Activated T-helper 9 cell treated with anti-CD3 and anti-CD28 coated beads, Interleukin-2, amount 50 U/mL, for 16 hours (primary cell): Measurements from ENCODE around the gene HIPK3.
A peak's percentile ranks its signal among the peaks of the same experiment; 100 is the strongest.
"Not testable (repeated sequence)": the region's sequence is repeated elsewhere in the genome, so short reads cannot be mapped to it uniquely, and the experiment has no call there.

Experiments
- DNase-seq: peaks from one replicate; pipeline ENCODE4 v3.0.0-alpha.2; 2020; ENCODE audit warnings: low read depth

The HIPK3 gene

DNA sequence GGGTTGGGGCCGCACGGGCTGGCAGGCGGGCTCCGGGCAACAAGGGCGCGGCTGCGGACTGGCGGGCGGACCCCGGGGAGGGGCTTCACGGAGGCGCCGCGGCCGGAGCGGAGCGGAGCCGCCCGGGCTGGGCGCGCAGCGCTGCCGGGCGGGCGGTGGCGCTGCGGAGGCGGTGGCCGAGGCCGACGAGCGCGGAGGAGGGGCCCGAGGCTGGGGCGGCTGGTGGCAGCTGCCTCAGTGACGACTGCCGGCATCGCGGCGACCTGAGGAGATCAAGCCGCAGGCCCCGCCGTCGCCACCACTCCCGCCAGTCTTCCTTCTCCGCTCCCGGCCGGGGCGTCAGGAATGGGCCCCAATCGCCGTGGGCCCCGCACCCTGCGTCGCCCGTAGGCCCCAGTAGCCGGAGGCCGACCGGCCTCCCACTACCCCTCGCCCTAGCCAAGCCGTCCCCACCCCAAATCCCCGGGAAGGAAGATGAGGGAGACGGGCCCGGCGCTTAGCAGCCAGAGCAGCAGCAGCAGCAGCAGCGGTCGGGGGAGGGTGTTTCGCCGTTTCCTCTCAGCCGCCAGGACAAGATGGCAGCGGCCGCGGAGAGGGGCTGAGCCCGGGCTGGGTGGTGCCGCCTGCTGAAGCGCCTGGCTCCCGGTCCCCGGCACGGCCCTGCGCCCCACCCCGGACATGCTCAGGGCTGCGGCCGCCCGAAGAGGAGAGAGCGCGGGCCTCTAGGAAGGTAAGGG lies at the start of gene HIPK3:
Gene HIPK3 (plus strand): TSS at position 222 of the 737 bp plus-strand sequence.
- DNase-seq: peak; percentile 65

- no peak for DNase-seq
Observed at GRCh38 chr11:33207408-33207985, 49.7 kb upstream of the HIPK3 start.

GRCh38 chr11:33208150-33208549 lies 49.0 kb upstream of the HIPK3 start:
- no peak for DNase-seq

DNA sequence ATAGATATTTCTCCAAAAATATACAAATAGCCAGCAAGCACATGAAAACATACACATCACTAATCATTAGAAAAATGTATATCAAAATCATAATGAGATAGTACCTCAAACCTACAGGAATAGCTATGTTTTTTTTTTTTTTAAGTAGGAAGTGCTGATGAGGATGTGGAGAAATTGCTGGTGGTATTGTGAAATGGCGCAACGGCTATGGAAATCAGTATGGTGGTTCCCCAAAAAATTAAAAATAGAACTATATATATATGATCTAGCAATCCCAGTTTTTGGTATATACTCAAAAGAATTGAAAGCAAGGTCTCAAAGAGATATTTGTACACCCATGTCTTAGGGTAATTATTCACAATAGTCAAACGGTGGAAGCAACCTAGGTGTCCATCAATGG lies 46.0 kb upstream of the HIPK3 start:
- DNase-seq: no peak

DNA sequence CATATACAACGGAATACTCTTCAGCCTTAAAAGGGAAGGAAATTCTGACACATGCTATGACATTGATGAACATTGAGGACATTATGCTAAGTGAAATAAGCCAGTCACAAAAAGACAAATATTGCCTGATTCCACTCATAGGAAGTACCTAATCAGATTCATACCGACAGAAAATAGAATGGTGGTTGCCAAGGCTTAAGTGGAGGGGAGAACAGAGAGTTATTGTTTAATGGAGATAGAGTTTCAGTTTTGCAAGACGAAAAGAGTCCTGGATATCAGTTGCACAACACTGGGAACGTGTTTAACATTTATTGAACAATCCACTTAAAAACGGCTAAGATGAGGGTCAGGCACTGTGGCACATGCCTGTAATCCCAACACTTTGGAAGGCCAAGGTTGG lies 45.6 kb upstream of the HIPK3 start:
- no peak for DNase-seq

DNA sequence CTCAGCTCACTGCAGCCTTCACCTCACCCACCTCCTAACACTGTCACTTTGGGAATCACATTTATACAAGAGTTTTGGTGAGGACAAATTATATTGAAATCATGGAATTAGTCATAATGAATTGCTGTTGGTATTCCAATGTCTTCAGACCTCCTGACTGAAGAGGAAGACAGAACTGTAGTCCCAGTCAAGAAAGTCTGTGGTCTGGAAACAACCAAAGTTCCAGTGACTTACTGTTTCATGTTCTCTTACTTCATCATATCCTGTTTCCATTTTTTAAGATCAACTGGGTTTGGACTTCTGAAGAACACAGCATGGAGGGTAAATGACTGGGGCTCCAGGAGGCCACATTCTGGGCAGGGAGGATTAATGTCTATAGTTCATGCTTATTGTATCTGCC lies 43.0 kb upstream of the HIPK3 start:
- DNase-seq: no peak

GRCh38 chr11:33214767-33215166 lies 42.4 kb upstream of the HIPK3 start:
- no peak for DNase-seq

GRCh38 chr11:33216676-33217075 lies 40.5 kb upstream of the HIPK3 start:
- not testable (repeated sequence) for DNase-seq

DNA sequence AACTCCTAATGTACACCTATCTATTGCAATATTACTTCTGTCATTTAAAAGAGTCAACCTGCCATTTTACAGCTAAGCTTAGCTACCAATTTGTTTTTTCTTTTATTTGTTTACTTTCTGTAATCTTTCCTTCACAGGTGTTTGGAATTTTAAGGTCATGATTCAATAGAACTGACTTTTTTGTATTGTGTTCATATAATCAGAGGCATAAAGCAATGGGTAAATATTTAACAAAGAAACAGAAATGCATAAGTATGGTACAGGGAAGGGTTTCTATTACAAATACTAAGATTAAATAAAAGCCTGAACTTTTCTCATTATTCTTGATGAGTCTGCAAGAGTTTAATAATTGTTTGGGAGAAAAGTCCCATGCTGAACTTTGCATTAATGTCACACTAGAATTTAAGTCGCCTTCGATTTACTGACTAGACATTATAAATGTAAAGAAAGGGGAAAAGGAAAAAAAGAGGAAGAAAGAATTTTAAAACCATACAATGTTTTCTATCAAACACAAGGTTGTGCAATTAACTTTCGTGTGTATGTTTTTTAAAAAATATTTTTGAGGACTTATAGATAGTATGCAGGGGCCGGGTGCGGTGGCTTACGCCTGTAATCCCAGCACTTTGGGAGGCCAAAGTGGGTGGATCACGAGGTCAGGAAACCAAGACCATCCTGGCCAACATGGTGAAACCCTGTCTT lies 35.0 kb upstream of the HIPK3 start:
- no peak for DNase-seq

DNA sequence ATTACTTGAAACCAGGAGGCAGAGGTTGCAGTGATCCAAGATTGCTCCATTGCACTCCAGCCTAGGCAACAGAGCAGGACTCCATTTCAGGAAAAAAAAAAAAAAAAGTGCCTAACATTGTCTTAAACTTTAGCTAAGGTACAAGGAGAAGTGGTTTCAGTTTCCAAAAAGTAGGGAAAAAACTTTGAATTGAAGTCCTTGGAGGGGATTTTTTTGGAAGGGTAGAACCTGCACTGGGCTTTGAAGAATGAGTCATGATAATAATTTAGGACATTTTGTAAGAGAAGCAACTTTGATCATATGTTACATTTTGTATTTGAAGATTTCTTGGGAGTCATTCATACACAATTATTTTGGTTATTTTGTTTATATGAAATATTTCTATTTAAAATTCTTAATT lies 31.8 kb upstream of the HIPK3 start:
- DNase-seq: no peak

GRCh38 chr11:33227578-33228261 lies 29.5 kb upstream of the HIPK3 start:
- no peak for DNase-seq

DNA sequence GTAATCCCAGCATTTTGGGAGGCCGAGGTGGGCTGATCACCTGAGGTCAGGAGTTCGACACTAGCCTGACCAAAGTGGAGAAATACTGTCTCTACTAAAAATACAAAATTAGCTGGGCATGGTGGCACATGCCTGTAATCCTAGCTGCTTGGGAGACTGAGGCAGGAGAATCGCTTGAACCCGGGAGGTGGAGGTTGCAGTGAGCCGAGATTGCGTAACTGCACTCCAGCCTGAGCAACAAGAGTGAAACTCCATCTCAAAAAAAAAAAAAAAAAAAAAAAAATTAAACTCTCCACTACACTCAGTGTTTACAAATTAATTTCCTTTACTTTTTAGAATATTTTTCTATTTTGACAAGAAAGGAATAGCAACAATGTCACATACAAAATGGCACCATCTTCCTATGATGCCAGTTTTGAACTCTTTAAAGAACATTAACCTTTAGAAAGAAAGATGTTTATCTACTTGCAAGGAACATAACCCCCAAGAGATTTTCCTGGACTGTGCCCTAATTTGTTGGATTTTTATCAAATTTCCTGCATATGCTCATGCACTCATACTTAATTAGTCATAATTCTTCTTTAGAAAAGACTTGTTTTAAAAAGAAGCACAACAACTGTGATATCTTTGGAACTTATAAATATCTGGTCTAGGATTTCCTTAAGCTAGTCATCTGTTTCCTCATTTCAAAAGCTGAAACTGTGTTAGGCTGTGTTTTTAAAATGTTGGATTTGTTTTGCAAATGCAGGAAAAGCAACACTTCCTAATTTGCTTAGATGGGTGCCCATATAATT lies 22.6 kb upstream of the HIPK3 start:
- no peak for DNase-seq

DNA sequence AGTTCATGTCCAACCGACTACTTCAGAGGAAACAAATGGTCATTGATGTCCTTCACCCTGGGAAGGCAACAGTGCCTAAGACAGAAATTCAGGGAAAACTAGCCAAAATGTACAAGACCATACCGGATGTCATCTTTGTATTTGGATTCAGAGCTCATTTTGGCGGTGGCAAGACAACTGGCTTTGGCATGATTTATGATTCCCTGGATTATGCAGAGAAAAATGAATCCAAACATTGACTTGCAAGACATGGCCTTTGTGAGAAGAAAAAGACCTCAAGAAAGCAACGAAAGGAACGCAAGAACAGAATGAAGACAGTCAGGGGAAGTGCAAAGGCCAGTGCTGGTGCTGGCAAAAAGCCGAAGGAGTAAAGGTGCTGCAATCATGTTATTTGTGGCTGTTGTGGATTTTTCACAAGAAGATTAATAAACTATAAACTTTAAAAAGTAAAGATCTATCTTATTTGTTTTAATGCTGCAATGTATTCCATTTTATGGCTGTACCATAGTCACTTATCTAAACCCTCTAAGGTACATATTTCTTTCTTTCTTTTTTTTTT lies 20.1 kb upstream of the HIPK3 start:
- no peak for DNase-seq

DNA sequence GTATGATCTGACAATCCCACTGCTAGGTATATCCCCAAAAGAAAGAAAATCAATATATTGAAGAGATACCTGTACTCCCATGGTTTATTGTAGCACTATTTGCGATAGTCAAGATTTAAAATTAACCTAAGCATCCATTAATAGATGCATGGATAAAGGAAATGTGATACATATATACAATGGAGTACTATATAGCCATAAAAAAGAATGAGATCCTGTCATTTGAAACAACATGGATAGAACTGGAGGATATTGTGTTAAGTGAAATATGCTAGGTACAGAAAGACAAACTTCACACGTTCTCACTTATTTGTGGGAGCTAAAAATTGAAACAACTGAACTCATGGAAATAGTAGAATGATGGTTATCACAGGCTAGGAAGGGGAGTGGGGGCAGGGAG lies 14.6 kb upstream of the HIPK3 start:
- DNase-seq: no peak

DNA sequence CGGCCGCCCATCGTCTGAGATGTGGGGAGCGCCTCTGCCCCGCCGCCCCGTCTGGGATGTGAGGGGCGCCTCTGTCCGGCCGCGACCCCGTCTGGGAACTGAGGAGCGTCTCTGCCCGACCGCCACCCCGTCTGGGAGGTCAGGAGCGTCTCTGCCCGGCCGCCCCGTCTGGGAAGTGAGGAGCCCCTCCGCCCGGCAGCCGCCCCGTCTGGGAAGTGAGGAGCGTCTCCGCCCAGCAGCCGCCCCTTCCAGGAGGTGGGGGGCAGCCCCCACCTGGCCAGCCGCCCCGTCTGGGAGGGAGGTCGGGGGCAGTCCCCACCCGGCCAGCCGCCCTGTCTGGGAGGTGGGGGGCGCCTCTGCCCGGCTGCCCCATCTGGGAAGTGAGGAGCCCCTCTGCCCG lies 13.5 kb upstream of the HIPK3 start:
- not testable (repeated sequence) for DNase-seq

DNA sequence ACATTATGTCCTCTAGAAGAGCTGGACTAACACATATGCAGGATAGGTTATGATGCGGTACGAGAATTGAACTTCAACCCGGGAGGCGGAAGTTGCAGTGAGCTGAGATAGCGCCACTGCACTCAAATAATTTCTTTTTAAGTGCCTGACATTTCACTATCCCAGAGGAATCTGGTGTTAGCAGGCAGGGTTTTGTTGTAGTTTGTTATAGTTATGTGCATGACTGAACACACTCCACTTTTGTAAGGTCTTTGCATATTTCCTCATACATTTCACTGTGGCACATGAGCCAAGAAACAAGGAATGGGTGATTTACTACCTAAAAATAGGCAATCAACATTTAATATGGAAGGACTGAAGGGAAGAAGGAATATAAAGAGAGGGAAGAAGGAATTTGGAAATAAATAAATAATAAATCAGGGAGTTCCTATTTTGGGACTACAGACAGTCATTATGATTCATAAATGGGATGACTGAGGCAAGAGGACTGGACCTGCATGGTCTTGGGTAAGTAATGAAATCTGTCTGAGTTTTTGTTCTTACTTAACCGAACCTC lies 8.7 kb upstream of the HIPK3 start:
- no peak for DNase-seq

DNA sequence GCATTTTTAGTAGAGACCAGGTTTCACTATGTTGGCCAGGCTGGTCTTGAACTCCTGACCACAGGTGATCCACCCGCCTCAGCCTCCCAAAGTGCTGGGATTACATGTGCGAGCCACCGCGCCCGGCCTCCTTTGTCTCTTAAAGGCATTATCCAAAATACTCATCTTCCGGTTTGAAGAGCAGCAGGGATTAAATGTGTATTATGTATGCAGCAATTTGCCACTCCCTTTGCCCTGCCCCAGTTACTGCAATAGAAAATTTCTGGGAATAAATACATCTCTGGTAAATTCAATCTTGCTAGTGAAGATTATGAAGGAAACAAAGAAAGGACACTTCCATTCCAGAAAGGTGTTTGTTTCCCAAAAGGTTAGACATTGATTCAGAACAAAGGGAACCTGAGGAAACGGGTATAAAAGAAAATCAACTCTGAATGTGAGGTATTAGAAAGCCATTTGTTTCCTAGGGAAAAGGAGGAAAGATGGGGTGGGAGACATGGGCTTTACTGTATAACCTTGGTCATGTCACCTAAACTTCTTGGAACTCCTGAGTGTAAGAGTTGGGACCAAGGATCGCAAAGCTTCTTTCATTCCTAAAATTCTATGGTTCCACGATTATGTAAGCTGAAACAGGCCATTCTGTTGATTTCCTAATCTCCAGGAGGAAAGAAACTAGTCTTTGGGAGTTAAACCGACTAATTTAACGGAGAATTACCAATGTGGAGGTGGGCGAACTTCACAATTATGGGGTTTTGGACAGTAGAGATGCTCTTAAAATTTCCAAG lies 959 bp upstream of the HIPK3 start:
- DNase-seq: no peak

GRCh38 chr11:33256813-33257159 lies 395 bp upstream of the HIPK3 start:
- no peak for DNase-seq

- peak; percentile 53 for DNase-seq
Observed at GRCh38 chr11:33257897-33258630, 883 bp downstream of the HIPK3 start.

- no peak for DNase-seq
Observed at GRCh38 chr11:33258631-33259205, 1.5 kb downstream of the HIPK3 start.
